ENCODE measurements around the gene SFXN3. TPM values are rescaled to one million over a fixed set of nuclear protein-coding genes. Genes with fewer than 3 reads are reported as not detected.

Gene SFXN3
- total RNA-seq, 6 experiments from 2014 or later, result 44.1 to 57.4 (median 50.5) TPM

- Mint-ChIP-seq H3K4me1 (ENCODE audit: low read depth) (peaks cover 34% of the 10 kb centered on the region), H3K27me3 (ENCODE audit: insufficient read depth) (no peaks in the 10 kb centered on the region; the same call in none of the 2 replicates), H3K9me3 (no peaks in the 10 kb centered on the region), H3K36me3 (ENCODE audit: low read depth) (peaks cover 11% of the 10 kb centered on the region; the same call in 1 of the 2 replicates), H3K4me3 (peak overlapping the region; percentile 90), H3K27ac (peak overlapping the region; percentile 95)
- DNase-seq, result peak; percentile 67
- TF ChIP-seq CTCF (IDR thresholded peaks at IDR 0.05), result no peak
These were observed 32.6 kb upstream of the SFXN3 start for GRCh38 chr10:100998183-100998990.

GRCh38 chr10:100998991-100999741, 31.9 kb upstream of the SFXN3 start:
- TF ChIP-seq CTCF (IDR thresholded peaks at IDR 0.05), result peak; percentile 99
- H3K4me1 Mint-ChIP-seq (ENCODE audit: low read depth), result peaks cover 34% of the 10 kb centered on the region

GRCh38 chr10:100999742-101000126, 31.3 kb upstream of the SFXN3 start, which contains the start of gene LZTS2:
LZTS2 (plus strand) TSS chr10:100999808; CDS start chr10:101002539, 2,731 bp downstream.
- Mint-ChIP-seq H3K9me3 (no peaks in the 10 kb centered on the region), H3K4me3 (peak within 1 kb of the TSS; percentile 90), H3K36me3 (ENCODE audit: low read depth) (peaks cover 6% of the 10 kb centered on the region; the same call in 1 of the 2 replicates), H3K27ac (peak within 1 kb of the TSS; percentile 95), H3K4me1 (ENCODE audit: low read depth) (peaks cover 29% of the 10 kb centered on the region), H3K27me3 (ENCODE audit: insufficient read depth) (no peaks in the 10 kb centered on the region; the same call in none of the 2 replicates)
- DNase-seq, result no peak
- no peak for TF ChIP-seq CTCF (IDR thresholded peaks at IDR 0.05)

More at GRCh38 chr10:100998991-100999741, 31.9 kb upstream of the SFXN3 start:
- peak overlapping the region; percentile 95 for H3K27ac Mint-ChIP-seq
- peak; percentile 53 for DNase-seq
- no peaks in the 10 kb centered on the region for H3K9me3 Mint-ChIP-seq
- no peaks in the 10 kb centered on the region; the same call in none of the 2 replicates for H3K27me3 Mint-ChIP-seq (ENCODE audit: insufficient read depth)
- peaks cover 6% of the 10 kb centered on the region; the same call in 1 of the 2 replicates for H3K36me3 Mint-ChIP-seq (ENCODE audit: low read depth)
- peak overlapping the region; percentile 90 for H3K4me3 Mint-ChIP-seq

- H3K27me3 Mint-ChIP-seq (ENCODE audit: insufficient read depth), result no peaks in the 10 kb centered on the region; the same call in none of the 2 replicates
- H3K4me3 Mint-ChIP-seq, result peak overlapping the region; percentile 89
- TF ChIP-seq CTCF (IDR thresholded peaks at IDR 0.05), result no peak
- H3K9me3 Mint-ChIP-seq, result no peaks in the 10 kb centered on the region
- DNase-seq, result peak; percentile 28
- H3K36me3 Mint-ChIP-seq (ENCODE audit: low read depth), result peaks cover 6% of the 10 kb centered on the region; the same call in 1 of the 2 replicates
- H3K27ac Mint-ChIP-seq, result peak overlapping the region; percentile 95
- peaks cover 27% of the 10 kb centered on the region for H3K4me1 Mint-ChIP-seq (ENCODE audit: low read depth)
These were observed 30.7 kb upstream of the SFXN3 start for GRCh38 chr10:101000127-101000914.

All from HFFc6 (cell line).